Measurements from ENCODE around the gene NAT9. TPM values are rescaled to one million over a fixed set of nuclear protein-coding genes. Genes with fewer than 3 reads are reported as not detected.

Gene NAT9
- total RNA-seq, 1 donor from 2014 or later, result 59.6 TPM

DNA sequence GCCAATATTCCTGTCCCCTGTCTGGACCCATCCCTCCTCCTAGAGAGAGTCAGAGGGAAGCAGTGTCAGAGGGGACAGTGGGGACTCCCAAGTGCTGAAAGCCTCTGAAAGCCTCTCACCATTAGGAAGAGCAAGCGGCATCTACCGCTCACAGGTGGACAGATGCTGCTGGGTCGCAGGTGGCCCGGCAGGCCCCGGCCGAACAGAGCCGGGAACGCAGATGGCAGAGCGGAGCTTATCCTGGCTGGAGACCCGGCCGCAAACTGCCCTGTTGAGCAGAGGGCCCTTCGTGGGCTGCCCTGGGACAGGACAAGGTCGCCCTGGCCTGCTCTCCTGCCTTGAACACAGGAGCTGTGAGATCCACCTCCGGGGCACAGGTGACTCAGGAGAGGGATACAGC lies 23.0 kb upstream of the NAT9 start:
- Mint-ChIP-seq H3K9me3 (ENCODE audit: low read depth) (no peaks in the 10 kb centered on the region), H3K27me3 (no peaks in the 10 kb centered on the region), H3K4me1 (ENCODE audit: low read depth) (no peaks in the 10 kb centered on the region), H3K27ac (no peak overlapping the region), H3K4me3 (ENCODE audit: low read depth) (no peak overlapping the region), H3K36me3 (ENCODE audit: insufficient read depth) (peaks cover 11% of the 10 kb centered on the region)
- DNase-seq (ENCODE audit: low spot score, unreplicated experiment), result no peak
- TF ChIP-seq CTCF (IDR thresholded peaks at IDR 0.05; ENCODE audit: unreplicated experiment), result no peak

DNA sequence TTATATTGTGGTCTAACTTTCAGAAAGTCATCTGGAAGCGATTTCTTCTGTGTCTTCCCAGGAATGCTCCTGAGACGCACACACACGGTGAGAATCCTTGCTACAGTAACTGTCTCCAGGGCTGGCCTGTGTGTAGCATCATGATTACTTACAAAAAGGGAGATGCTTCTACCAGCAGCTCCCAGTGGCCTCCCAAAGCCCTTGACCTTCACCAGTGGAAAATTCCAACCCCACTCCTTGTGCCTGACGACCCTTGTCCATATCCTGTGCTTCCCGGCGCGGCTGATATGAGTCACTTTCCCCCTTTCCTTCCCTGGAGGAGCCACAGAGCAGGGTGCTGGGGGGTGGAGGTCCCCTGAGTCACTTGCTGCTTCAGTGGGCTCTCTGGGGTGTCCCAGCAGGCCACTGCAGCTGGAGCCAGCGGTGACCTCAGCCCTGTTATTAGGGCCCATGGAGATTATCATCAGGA lies 22.1 kb upstream of the NAT9 start:
- TF ChIP-seq CTCF (IDR thresholded peaks at IDR 0.05; ENCODE audit: unreplicated experiment), result no peak
- Mint-ChIP-seq H3K9me3 (ENCODE audit: low read depth) (no peaks in the 10 kb centered on the region), H3K27me3 (no peaks in the 10 kb centered on the region), H3K4me1 (ENCODE audit: low read depth) (no peaks in the 10 kb centered on the region), H3K36me3 (ENCODE audit: insufficient read depth) (peaks cover 11% of the 10 kb centered on the region), H3K27ac (no peak overlapping the region), H3K4me3 (ENCODE audit: low read depth) (no peak overlapping the region)
- no peak for DNase-seq (ENCODE audit: low spot score, unreplicated experiment)

GRCh38 chr17:74797824-74798223 lies 21.7 kb upstream of the NAT9 start:
- Mint-ChIP-seq H3K9me3 (ENCODE audit: low read depth) (no peaks in the 10 kb centered on the region), H3K4me1 (ENCODE audit: low read depth) (no peaks in the 10 kb centered on the region), H3K27ac (no peak overlapping the region), H3K27me3 (no peaks in the 10 kb centered on the region), H3K4me3 (ENCODE audit: low read depth) (no peak overlapping the region), H3K36me3 (ENCODE audit: insufficient read depth) (peaks cover 11% of the 10 kb centered on the region)
- no peak for DNase-seq (ENCODE audit: low spot score, unreplicated experiment)
- TF ChIP-seq CTCF (IDR thresholded peaks at IDR 0.05; ENCODE audit: unreplicated experiment), result no peak

GRCh38 chr17:74796866-74797265 lies 20.7 kb upstream of the NAT9 start:
- TF ChIP-seq CTCF (IDR thresholded peaks at IDR 0.05; ENCODE audit: unreplicated experiment), result no peak
- H3K27ac Mint-ChIP-seq, result no peak overlapping the region
- no peaks in the 10 kb centered on the region for H3K27me3 Mint-ChIP-seq
- DNase-seq (ENCODE audit: low spot score, unreplicated experiment), result no peak
- H3K4me1 Mint-ChIP-seq (ENCODE audit: low read depth), result no peaks in the 10 kb centered on the region
- H3K9me3 Mint-ChIP-seq (ENCODE audit: low read depth), result no peaks in the 10 kb centered on the region
- peaks cover 11% of the 10 kb centered on the region for H3K36me3 Mint-ChIP-seq (ENCODE audit: insufficient read depth)
- no peak overlapping the region for H3K4me3 Mint-ChIP-seq (ENCODE audit: low read depth)

GRCh38 chr17:74796211-74796610 lies 20.1 kb upstream of the NAT9 start:
- H3K36me3 Mint-ChIP-seq (ENCODE audit: insufficient read depth), result peaks cover 14% of the 10 kb centered on the region

More at GRCh38 chr17:74796211-74796610, 20.1 kb upstream of the NAT9 start:
- DNase-seq (ENCODE audit: low spot score, unreplicated experiment), result no peak
- Mint-ChIP-seq H3K27ac (no peak overlapping the region), H3K4me3 (ENCODE audit: low read depth) (no peak overlapping the region), H3K9me3 (ENCODE audit: low read depth) (no peaks in the 10 kb centered on the region), H3K27me3 (no peaks in the 10 kb centered on the region), H3K4me1 (ENCODE audit: low read depth) (no peaks in the 10 kb centered on the region)
- TF ChIP-seq CTCF (IDR thresholded peaks at IDR 0.05; ENCODE audit: unreplicated experiment), result no peak
